NCI-H187 treated with DMSO at 0.1 percent for 48 hours (cell line): ENCODE measurements around the gene LCA5L.
"Not testable (repeated sequence)": the region's sequence is repeated elsewhere in the genome, so short reads cannot be mapped to it uniquely, and the experiment has no call there.

Source experiments
- DNase-seq: peaks from one replicate; lab custom pipeline; 2025; lab: John Stamatoyannopoulos, UW

The LCA5L gene

DNA sequence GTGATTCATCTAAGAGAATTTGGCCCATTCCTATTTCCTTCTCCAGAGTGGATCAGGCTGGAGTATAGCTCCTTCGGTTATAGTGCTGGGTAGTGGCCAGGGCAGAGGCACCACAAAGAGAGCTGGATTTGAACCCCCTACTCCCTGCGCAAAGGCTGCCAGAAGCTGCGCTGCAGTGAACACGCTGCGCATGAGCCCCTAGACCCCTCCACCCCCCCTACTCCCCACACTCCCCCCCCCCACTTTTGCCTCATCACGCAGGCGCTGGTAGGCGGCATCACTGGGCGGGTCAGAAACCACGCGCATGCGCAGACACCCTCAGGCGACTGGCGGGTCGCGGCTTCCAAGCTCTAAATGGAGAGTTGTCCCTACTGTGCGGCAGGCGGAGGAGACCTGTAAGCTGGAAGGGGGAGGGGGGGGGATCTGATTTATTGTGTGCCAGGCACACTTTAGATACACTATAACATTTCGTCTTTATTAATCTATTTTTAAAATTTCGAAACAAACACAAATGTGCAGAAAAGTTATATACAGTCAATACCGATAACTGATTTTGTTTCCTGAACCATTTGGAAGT is 58.0 kb downstream of the LCA5L start:
- peak; percentile 53 for DNase-seq

DNA sequence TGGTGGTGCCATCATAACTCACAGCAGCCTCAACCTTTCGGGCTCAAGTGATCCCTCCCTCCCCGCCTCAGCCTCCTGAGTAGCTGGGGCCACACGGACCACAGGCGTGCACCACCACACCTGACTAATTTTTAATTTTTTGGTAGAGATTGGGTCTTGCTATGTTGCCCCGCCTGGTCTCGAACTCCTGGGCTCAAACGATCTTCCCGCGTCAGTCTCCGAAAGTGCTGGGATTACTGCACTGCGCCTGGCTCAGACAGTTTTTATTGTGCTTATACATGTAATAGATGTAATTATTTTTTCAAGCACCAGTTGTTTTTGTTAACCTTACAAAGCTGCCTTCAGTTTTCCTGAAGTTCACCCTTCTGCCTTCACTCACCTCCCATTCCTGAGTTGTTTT is 58.7 kb downstream of the LCA5L start:
- DNase-seq = no peak

- DNase-seq = no peak
These were observed 59.4 kb downstream of the LCA5L start for GRCh38 chr21:39386194-39386593.

DNA sequence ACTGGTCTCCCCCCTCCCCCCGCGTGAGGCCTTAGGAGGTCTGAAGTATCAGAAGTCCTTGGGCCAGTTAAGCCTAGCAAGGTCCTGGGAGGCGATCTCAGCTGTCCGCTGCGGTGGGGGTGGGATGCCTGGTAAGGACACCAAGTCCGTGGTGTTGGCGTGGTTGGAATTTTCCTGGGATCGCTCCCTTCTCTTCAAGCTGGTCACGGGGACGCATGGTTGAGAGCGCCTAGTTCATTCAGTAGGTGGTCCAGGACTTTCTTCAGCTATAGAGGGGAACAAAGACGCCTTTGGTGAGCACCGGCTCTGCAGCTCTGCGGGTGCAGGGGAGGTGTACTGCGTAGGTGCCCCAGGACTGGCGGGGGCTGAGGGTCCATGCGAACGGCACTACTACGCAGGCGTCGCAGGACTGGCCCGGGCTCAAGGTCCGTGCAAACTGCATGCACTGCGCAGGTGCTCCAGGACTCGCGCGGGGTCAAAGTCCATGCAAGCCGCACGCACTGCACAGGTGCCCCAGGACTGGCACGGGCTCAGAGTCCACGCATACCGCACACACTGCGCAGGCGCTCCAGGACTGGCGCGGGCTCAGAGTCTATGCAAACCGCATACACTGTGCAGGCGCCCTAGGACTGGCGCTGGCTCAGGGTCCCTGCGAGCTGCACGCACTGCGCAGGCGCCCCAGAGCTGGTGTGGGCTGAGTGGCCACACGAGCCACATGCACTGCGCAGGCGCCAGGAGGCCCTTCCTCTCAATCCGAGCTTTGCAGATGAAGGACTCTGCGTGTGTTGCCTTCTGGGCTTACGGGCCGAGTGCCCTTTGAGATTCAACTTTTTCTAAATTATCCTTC is 60.1 kb downstream of the LCA5L start:
- no peak for DNase-seq

- DNase-seq = no peak
These were observed 60.8 kb downstream of the LCA5L start for GRCh38 chr21:39384674-39385298.

GRCh38 chr21:39382096-39382495 is 63.5 kb downstream of the LCA5L start:
- not testable (repeated sequence) for DNase-seq

DNA sequence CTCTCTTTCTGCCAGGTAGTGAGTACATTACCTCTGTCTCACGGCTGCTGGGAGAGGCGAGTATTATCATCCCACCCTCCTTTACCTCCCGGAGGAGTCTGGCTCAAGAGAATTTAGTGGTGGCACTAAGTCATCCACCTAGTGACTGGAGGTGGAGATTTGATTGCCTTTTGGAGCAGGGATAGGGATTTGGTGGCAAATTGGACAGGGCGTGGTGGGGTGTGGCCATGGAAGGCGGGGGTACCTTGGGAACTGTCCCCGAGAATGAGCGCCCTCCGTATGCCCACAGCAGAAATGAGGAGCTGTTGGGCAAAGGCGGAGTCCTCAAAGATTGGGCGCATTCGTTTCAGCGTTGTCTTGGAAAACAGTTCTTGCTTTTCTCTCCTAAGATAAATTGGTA is 64.6 kb downstream of the LCA5L start:
- DNase-seq = no peak

DNA sequence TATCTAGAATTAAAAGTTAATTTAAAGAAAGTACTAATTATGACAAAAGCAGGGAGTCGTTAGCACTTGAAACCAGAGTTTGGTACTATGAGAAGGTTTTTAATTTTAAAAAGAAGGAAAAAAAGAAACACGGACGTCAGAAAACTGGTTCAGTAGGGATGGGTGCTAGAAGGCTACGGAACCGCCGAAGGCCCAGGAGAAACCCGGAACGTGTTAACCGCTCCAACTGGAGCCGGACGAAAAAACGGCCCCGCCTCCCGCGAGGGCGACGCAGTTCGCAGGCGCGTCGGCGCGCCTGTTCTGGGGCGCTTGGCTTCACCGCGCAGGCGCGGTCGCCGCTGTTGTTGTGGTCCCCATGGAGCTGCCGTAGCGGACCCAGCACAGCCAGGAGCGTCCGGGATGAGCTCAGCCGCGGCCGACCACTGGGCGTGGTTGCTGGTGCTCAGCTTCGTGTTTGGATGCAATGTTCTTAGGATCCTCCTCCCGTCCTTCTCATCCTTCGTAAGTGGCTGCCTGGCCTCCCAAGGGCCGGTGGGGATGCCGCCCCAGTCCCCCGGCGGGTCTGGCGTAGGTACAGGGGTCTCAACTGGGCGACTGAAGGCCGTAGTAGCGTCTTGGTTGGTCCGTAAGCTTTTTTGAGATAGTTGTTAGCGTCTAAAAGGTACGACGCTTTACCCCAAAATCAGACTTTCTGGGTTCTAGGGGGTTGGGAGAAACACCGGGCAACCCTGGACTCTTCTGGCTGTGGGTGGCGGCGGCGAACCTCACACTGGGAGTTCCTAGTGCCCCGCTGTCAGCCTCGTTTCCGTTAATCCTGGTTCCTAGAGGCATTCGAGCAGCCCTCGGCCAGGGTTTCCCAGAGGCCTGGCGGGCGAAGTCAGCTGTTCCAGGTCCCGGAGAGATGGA is 65.3 kb downstream of the LCA5L start:
- DNase-seq = peak; percentile 45

GRCh38 chr21:39377444-39378050 is 68.0 kb downstream of the LCA5L start:
- no peak for DNase-seq

DNA sequence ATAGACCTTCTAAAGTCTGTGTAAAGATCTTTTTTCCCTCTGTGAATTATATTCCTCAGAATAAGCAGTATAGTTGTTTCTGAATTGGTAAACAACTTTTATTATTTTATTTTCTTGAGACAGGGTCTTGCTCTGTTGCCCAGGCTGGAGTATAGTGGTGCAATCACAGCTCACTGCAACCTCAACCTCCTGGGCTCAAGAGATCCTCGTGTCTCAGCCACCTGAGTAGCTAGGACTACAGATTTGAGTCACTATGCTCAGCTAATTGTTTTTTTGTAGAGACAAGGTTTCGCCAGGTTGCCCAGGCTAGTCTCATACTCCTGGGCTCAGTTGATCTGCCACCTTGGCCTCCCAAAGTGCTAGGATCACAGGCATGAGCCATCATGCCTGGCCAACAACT is 70.1 kb downstream of the LCA5L start:
- DNase-seq = no peak

- DNase-seq = no peak
These were observed 71.5 kb downstream of the LCA5L start for GRCh38 chr21:39374046-39374445.

DNA sequence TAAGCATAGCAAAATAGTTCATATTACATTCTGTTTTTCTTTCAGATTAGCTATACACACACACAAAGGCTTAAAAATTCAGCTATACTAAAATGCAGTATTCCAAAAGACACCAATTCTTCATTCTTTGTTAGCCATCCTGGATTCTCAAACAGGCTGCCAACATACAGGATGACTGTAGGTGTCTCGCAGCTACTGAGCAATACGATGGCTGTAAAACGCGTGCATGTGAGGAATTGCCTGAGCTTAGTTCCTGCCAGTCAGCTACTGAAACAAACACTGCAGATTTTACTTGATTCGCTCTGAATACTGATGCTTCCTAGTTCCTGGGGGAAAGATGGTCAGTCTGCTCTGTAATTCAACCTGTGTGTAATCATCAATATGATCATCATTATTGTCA is 71.9 kb downstream of the LCA5L start:
- DNase-seq = no peak

- DNase-seq = not testable (repeated sequence)
These were observed 75.7 kb downstream of the LCA5L start for GRCh38 chr21:39369896-39370288.

DNA sequence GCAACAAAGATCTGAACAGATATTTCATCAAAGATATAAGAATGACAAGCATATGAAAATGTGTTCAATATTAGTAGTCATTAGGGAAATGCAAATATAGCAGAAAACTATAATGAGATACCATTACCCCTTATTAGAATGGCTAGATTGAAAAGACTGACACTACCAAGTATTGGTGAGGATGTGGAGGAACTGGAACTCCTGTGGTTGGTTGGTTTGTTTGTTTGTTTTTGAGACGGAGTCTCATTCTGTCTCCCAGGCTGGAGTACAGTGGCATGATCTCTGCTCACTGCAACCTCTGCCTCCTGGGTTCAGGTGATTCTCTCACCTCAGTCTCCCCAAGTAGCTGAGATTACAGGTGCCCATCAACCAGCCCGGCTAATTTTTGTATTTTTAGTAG is 77.8 kb downstream of the LCA5L start:
- no peak for DNase-seq

GRCh38 chr21:39366563-39366962 is 79.0 kb downstream of the LCA5L start:
- no peak for DNase-seq

DNA sequence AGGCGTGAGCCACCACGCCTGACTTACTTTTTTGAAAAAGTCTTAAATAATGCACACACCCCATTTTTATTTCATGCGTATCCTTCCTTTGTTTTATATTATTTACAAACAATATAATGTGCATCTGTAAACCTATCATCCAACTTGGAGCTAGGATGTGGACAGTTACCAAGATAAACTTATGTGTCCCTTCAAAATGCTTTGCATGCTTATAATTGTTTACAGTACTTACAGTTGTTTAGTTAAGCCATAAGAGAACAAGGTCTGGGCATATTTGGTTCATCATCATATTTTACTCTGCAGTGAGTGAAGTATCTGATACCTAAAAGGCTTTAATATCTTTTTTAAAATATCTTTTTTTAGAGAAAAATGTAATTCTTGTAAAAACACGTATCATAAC is 80.6 kb downstream of the LCA5L start:
- no peak for DNase-seq

DNA sequence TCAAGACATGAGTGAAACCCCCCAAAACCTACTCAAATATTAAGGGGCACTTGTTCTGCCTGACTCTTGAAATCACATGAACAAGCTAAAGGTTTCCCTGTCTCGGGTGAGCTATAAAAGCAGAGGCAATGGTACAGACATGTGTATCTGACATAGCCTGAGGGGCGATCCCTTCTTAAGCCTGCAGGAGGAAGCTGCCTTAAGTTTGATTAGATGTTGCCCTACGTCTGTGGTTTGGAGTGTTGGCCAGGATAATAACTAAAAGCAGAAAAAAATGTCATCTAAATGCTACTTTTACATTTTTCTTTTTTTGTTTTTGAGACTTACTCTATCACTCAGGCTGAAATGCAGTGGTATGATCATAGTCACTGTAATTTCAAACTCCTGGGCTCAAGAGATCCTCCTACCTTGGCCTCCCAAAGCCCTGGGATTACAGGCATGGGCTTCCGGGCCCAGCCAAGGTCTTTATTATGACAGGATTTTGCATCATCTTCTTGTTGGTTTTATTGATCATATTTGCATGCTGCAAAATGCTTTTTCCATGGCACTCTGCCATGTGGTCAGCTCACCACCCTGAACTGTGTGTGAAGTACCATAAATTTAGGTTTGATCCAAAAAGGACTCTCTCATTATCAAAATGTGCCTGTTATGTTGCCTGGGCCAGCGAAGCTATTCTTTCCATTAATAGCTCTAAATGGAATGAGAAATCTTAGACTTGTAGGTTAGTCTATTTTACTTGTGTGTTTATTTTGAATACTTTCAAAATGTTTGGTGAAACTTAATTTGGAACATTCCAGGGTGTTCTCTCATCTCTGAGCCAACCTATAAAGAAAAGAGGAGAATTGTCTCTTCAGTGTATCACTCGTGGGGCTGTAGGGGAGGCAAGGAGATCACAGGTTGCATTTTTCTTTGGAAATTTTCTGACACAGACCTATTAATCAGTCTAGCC is 81.7 kb downstream of the LCA5L start:
- no peak for DNase-seq

DNA sequence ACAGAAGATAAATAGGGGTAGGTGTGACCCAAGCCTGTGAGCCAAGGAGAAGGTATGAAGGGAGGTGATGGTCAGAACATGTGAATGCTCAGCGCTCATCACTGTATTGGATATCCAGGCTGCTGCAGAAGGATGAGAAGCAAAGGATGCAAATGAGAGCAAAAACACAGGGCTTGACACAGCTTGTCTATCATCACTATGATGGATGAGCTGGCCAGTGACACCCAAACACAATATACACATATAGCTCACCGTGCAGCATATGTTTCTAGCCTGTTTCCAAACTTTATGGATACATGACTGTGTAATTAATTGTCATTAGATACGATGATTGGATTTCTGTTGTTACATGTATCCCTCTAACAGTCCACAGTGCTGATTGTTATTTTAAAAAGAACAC is 82.8 kb downstream of the LCA5L start:
- DNase-seq = no peak

GRCh38 chr21:39359382-39359781 is 86.2 kb downstream of the LCA5L start:
- DNase-seq = no peak
